Measurements from ENCODE around the gene ZNF462. TPM values are rescaled to one million over a fixed set of nuclear protein-coding genes. Genes with fewer than 3 reads are reported as not detected.

The ZNF462 gene
- total RNA-seq, 2 donors from 2014 or later = 4.7 to 8.9 TPM

DNA sequence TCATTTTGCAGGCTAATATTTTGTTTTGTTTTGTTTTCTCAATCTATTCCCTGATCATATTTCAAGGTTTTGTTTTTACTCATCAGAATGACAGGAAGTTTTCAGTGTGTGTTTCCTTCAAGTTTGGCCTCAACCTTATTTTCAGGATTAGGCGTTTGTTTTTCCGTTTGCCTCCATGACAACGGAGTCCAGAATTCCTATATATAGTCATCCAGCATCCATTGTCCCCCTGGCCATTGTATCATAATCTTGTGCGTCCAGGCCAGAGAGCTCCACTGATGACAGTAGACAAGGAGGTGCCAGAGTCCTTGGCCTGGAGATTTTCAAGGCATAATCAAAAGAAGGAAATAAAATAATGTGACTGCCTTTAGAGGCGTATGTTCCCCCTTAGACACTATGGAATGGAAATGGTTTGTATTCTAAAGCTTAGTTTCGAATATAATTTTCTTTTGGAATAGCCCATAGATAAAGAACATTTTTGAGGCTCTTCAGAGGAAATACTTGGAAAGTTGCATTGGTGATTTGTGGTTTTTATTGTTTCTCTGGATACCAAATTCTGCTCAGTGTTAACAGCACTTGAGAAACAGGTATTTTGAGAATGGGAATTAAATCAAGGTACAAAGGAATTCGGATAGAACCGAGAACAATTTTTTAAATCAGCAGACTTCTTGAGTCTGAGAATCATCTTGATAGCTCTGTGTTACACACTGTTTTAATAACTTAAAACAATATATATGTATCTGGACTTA, 99.8 kb downstream of the ZNF462 start:
- Histone ChIP-seq H3K4me1 (no peaks in the 10 kb centered on the region), H3K27ac (no peak overlapping the region), H3K36me3 (replicated peaks in 1 of 2; ENCODE audit: insufficient read depth in 1 of 2, low read depth in 2 of 2) (no peaks in the 10 kb centered on the region), H3K27me3 (no peaks in the 10 kb centered on the region), H3K4me3 (no peak overlapping the region), H3K9me3 (no peaks in the 10 kb centered on the region)
- no peak for DNase-seq
- intact Hi-C loops (cut with DNase I) = no loop called here
- 65 to 72% methylated on average over 8 of the region's 8 CpGs for WGBS, 2 donors
- no peak for ATAC-seq
- TF ChIP-seq CTCF (IDR thresholded peaks at IDR 0.05) (no peak), POLR2A (IDR thresholded peaks at IDR 0.05) (no peak)

GRCh38 chr9:106963684-106964083, 100.7 kb downstream of the ZNF462 start:
- Histone ChIP-seq H3K4me1 (no peaks in the 10 kb centered on the region), H3K27me3 (no peaks in the 10 kb centered on the region), H3K36me3 (replicated peaks in 1 of 2; ENCODE audit: insufficient read depth in 1 of 2, low read depth in 2 of 2) (no peaks in the 10 kb centered on the region), H3K4me3 (no peak overlapping the region), H3K9me3 (no peaks in the 10 kb centered on the region), H3K27ac (no peak overlapping the region)
- no peak for TF ChIP-seq CTCF (IDR thresholded peaks at IDR 0.05)
- no peak for TF ChIP-seq POLR2A (IDR thresholded peaks at IDR 0.05)
- DNase-seq (no peak), ATAC-seq (no peak)
- 56 to 59% methylated on average over 3 of the region's 3 CpGs for WGBS, 2 donors
- intact Hi-C loops (cut with DNase I) = no loop called here

DNA sequence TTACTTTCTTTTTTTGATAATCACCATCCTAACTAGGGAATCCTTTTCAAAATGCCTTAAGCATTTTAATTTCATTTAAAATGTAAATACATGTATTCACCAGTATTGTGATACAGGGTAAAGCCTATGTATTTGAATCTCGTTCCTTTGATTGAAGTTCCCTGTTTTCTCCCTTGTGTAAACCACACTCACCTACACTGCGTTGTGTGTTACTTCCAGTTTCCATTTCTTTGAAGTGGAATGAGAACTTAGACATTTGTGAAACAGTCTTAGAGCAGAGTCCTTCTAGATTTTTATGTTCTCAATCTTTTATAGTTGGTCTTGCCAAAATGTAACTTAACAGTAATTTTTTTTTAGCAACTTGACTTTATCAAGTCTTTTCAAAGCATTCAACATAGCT, 101.4 kb downstream of the ZNF462 start:
- no peaks in the 10 kb centered on the region for H3K9me3 ChIP-seq
- H3K36me3 ChIP-seq (replicated peaks in 1 of 2; ENCODE audit: insufficient read depth in 1 of 2, low read depth in 2 of 2) = no peaks in the 10 kb centered on the region
- no peak for ATAC-seq
- H3K27ac ChIP-seq = no peak overlapping the region
- intact Hi-C loops (cut with DNase I) = no loop called here
- TF ChIP-seq POLR2A (IDR thresholded peaks at IDR 0.05) (no peak), CTCF (IDR thresholded peaks at IDR 0.05) (no peak)
- no peaks in the 10 kb centered on the region for H3K27me3 ChIP-seq
- no peaks in the 10 kb centered on the region for H3K4me1 ChIP-seq
- WGBS, 2 donors = 59 to 77% methylated on average over 2 of the region's 2 CpGs
- H3K4me3 ChIP-seq = no peak overlapping the region
- DNase-seq = no peak

GRCh38 chr9:106964822-106965525, 102.0 kb downstream of the ZNF462 start:
- TF ChIP-seq CTCF (IDR thresholded peaks at IDR 0.05) (no peak), POLR2A (IDR thresholded peaks at IDR 0.05) (no peak)
- Histone ChIP-seq H3K4me3 (no peak overlapping the region), H3K36me3 (replicated peaks in 1 of 2; ENCODE audit: insufficient read depth in 1 of 2, low read depth in 2 of 2) (no peaks in the 10 kb centered on the region), H3K27me3 (no peaks in the 10 kb centered on the region), H3K9me3 (no peaks in the 10 kb centered on the region), H3K27ac (no peak overlapping the region), H3K4me1 (no peaks in the 10 kb centered on the region)
- WGBS, 2 donors = 70 to 75% methylated on average over 4 of the region's 4 CpGs
- DNase-seq (no peak), ATAC-seq (no peak)
- intact Hi-C loops (cut with DNase I) = no loop called here
